Panc1 (cell line): ENCODE data around the gene PHOX2A.

Source experiments
- POLR2AphosphoS5 ChIP-seq: IDR thresholded peaks from 2 replicates; pipeline ENCODE4 v1.6.1; 2012; ENCODE audit warnings: mild to moderate bottlenecking, low read depth, low read length, moderate library complexity
- TF ChIP-seq, protein P1 (sequence below): fragments of 450-650 bp; IDR thresholded peaks from 2 replicates; pipeline ENCODE4 v1.5.1; 2017; ENCODE audit warnings: mild to moderate bottlenecking
- TF ChIP-seq, protein P2 (sequence below), 2 experiments: IDR thresholded peaks; 2 replicates each; pipeline ENCODE4 v1.6.1; 2011 to 2012; ENCODE audit warnings: low read depth in 2 of 2, control low read depth in 1 of 2, low read length in 1 of 2, mild to moderate bottlenecking in 1 of 2, moderate library complexity in 1 of 2; ENCODE audit not compliant: insufficient read depth in 1 of 2

DNA sequence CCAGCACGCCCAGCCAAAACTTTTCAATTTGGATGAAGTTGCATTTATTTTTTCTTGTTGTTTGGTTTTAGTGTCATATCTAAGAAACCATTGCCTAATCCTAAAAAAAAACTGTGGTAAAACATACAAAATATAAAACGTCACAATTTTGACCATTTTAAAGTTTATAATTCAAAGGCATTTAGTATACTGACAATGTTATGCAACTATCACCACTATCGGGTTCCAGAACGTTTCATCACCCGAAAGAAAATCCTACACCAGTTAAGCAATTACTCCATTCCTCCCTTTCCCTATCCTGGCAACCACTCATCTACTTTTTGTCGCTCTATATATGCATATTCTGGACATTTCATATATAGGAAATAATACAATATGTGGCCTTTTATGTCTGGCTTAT is 30.5 kb upstream of the PHOX2A start:
- TF ChIP-seq, protein P1, sequence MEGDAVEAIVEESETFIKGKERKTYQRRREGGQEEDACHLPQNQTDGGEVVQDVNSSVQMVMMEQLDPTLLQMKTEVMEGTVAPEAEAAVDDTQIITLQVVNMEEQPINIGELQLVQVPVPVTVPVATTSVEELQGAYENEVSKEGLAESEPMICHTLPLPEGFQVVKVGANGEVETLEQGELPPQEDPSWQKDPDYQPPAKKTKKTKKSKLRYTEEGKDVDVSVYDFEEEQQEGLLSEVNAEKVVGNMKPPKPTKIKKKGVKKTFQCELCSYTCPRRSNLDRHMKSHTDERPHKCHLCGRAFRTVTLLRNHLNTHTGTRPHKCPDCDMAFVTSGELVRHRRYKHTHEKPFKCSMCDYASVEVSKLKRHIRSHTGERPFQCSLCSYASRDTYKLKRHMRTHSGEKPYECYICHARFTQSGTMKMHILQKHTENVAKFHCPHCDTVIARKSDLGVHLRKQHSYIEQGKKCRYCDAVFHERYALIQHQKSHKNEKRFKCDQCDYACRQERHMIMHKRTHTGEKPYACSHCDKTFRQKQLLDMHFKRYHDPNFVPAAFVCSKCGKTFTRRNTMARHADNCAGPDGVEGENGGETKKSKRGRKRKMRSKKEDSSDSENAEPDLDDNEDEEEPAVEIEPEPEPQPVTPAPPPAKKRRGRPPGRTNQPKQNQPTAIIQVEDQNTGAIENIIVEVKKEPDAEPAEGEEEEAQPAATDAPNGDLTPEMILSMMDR: no peak
- no peak for TF ChIP-seq POLR2AphosphoS5
- TF ChIP-seq, protein P2, sequence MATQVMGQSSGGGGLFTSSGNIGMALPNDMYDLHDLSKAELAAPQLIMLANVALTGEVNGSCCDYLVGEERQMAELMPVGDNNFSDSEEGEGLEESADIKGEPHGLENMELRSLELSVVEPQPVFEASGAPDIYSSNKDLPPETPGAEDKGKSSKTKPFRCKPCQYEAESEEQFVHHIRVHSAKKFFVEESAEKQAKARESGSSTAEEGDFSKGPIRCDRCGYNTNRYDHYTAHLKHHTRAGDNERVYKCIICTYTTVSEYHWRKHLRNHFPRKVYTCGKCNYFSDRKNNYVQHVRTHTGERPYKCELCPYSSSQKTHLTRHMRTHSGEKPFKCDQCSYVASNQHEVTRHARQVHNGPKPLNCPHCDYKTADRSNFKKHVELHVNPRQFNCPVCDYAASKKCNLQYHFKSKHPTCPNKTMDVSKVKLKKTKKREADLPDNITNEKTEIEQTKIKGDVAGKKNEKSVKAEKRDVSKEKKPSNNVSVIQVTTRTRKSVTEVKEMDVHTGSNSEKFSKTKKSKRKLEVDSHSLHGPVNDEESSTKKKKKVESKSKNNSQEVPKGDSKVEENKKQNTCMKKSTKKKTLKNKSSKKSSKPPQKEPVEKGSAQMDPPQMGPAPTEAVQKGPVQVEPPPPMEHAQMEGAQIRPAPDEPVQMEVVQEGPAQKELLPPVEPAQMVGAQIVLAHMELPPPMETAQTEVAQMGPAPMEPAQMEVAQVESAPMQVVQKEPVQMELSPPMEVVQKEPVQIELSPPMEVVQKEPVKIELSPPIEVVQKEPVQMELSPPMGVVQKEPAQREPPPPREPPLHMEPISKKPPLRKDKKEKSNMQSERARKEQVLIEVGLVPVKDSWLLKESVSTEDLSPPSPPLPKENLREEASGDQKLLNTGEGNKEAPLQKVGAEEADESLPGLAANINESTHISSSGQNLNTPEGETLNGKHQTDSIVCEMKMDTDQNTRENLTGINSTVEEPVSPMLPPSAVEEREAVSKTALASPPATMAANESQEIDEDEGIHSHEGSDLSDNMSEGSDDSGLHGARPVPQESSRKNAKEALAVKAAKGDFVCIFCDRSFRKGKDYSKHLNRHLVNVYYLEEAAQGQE (IDR thresholded peaks at IDR 0.05; ENCODE audit: insufficient read depth in 1 of 2, low read depth in 2 of 2, low read length in 1 of 2): no peak
